Astrocyte (in vitro differentiated cells and primary cell): ENCODE measurements around the gene OSER1.

Experiments
- EZH2 ChIP-seq: IDR thresholded peaks from 2 replicates; pipeline ENCODE4 v1.6.1; 2012; ENCODE audit warnings: mild to moderate bottlenecking, low read length, inconsistent platforms; ENCODE audit not compliant: insufficient read depth
- TF ChIP-seq, protein P1 (sequence below): IDR thresholded peaks from 2 replicates; pipeline ENCODE4 v1.5.1; 2011; ENCODE audit warnings: low read depth, mild to moderate bottlenecking, inconsistent platforms, low read length, moderate library complexity; ENCODE audit not compliant: insufficient read depth

DNA sequence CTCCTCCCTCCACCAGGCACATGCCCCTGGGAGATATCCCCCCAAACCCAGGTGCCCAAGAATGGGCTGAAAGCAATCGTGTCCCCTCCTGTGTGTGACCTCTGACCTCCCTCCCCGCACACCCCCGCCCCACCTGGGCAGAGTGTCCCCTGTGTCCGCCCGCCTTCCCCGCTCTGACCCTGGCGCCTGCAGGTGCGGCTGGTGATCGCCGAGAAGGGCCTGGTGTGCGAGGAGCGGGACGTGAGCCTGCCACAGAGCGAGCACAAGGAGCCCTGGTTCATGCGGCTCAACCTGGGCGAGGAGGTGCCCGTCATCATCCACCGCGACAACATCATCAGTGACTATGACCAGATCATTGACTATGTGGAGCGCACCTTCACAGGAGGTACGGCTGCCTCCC, 46.4 kb upstream of the OSER1 start:
- TF ChIP-seq EZH2 = no peak
- TF ChIP-seq, protein P1, sequence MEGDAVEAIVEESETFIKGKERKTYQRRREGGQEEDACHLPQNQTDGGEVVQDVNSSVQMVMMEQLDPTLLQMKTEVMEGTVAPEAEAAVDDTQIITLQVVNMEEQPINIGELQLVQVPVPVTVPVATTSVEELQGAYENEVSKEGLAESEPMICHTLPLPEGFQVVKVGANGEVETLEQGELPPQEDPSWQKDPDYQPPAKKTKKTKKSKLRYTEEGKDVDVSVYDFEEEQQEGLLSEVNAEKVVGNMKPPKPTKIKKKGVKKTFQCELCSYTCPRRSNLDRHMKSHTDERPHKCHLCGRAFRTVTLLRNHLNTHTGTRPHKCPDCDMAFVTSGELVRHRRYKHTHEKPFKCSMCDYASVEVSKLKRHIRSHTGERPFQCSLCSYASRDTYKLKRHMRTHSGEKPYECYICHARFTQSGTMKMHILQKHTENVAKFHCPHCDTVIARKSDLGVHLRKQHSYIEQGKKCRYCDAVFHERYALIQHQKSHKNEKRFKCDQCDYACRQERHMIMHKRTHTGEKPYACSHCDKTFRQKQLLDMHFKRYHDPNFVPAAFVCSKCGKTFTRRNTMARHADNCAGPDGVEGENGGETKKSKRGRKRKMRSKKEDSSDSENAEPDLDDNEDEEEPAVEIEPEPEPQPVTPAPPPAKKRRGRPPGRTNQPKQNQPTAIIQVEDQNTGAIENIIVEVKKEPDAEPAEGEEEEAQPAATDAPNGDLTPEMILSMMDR = no peak
